GM19240 (cell line): Measurements from ENCODE around the gene KCNK4.

Experiments
- DNase-seq: peaks from one replicate; pipeline ENCODE4 v3.0.0; 2011; ENCODE audit warnings: low spot score; ENCODE audit not compliant: insufficient read length

KCNK4 gene

GRCh38 chr11:64289002-64289564 is 2.0 kb upstream of the KCNK4 start:
- no peak for DNase-seq

GRCh38 chr11:64290352-64291261 is 495 bp upstream of the KCNK4 start:
- DNase-seq: no peak

GRCh38 chr11:64291752-64292459 is 804 bp downstream of the KCNK4 start:
- DNase-seq: no peak

DNA sequence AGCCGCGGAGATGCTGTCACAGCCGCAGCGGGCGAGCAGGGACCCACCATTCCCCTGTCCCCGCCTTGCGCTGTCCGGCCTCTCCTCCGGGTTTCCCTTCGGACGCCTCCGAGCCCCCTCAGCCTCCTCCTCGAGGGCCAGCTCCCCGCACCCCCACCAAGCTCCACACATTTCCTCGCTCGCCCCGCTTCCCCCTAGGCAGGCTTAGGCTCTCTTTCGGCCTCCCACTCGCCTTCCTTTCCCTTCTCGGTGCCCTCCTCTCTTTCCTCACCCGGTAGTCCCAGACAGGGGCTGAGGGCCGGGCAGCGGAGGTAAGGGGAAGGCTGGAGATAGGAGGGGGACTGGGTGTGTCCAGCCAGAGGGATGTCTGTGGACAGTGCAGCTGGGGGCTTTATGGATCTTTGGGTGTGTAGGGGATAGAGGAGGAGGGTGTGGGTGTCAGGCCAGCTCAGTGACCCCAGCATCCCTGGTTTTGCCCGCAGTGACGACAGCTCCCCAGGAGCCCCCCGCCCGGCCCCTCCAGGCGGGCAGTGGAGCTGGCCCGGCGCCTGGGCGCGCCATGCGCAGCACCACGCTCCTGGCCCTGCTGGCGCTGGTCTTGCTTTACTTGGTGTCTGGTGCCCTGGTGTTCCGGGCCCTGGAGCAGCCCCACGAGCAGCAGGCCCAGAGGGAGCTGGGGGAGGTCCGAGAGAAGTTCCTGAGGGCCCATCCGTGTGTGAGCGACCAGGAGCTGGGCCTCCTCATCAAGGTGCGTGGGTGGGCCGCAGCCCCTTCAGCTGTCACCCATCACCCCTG is 1.6 kb downstream of the KCNK4 start:
- DNase-seq: no peak

- no peak for DNase-seq
These were observed 3.7 kb downstream of the KCNK4 start for GRCh38 chr11:64294774-64295173.

GRCh38 chr11:64295760-64296159 is 4.7 kb downstream of the KCNK4 start:
- DNase-seq: no peak

- DNase-seq: no peak
These were observed 5.1 kb downstream of the KCNK4 start for GRCh38 chr11:64296236-64296635.

DNA sequence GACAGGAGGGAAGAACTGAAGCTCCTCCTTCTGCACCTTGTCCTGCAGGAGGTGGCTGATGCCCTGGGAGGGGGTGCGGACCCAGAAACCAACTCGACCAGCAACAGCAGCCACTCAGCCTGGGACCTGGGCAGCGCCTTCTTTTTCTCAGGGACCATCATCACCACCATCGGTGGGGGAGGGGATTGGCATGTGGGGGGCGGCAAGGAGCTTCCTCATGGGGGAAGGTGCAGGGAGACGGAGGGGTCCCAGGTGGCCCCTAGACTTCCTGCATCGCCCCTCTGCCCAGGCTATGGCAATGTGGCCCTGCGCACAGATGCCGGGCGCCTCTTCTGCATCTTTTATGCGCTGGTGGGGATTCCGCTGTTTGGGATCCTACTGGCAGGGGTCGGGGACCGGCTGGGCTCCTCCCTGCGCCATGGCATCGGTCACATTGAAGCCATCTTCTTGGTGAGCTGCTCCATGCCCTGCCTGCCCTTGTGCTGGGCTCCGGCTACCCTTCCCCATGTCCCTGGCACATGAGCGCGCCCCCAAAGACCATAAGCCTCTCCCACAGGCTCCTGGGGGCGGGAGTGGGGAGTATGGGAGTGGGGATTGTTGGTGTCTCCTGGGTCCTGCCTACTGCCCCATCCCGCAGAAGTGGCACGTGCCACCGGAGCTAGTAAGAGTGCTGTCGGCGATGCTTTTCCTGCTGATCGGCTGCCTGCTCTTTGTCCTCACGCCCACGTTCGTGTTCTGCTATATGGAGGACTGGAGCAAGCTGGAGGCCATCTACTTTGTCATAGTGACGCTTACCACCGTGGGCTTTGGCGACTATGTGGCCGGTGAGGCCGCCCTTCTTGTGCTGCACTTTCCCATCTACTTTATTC is 6.0 kb downstream of the KCNK4 start:
- DNase-seq: no peak

GRCh38 chr11:64297699-64298358 is 6.7 kb downstream of the KCNK4 start:
- no peak for DNase-seq

DNA sequence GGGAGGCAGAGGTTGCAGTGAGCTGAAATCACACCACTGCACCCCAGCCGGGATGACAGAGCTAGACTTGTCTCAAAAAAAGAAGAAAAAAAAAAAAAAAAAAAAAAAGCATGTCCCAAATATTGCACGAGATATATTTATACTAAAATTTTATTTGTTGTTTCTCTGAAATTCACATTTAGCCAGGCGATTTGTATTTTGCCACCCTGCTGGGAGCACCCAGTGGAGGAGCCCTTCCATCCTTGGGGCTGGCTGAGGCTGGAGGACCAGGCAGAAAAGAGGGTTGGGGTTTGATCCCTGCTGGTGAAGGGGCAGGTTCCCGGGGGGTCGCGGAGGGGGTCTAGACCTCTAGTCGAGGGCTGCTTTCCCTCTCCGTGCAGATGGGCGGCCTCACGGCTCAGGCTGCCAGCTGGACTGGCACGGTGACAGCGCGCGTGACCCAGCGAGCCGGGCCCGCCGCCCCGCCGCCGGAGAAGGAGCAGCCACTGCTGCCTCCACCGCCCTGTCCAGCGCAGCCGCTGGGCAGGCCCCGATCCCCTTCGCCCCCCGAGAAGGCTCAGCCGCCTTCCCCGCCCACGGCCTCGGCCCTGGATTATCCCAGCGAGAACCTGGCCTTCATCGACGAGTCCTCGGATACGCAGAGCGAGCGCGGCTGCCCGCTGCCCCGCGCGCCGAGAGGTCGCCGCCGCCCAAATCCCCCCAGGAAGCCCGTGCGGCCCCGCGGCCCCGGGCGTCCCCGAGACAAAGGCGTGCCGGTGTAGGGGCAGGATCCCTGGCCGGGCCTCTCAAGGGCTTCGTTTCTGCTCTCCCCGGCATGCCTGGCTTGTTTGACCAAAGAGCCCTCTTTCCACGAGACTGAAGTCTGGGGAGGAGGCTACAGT is 8.1 kb downstream of the KCNK4 start:
- no peak for DNase-seq

GRCh38 chr11:64299847-64300648 is 8.9 kb downstream of the KCNK4 start, which contains the start of gene CATSPERZ:
TSS of gene CATSPERZ (plus strand) at chr11:64300358. CDS start at chr11:64300411, 53 bp downstream.
- DNase-seq: no peak

GRCh38 chr11:64303109-64304031 is 12.3 kb downstream of the KCNK4 start:
- no peak for DNase-seq

DNA sequence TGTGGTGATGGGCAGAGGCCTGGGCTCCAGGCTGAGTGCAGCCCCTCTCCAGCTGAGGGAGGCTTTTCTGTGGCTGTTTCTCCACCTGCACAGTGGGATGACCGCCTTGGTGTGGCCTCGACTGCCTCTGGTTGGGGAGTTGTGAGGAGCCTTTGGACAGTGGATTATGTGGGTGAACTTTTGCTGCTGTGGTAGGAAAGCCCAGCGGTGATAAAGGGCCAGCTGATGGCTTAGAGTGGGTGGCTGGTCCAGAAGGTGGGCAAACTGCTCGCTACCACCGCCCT is 12.9 kb downstream of the KCNK4 start:
- no peak for DNase-seq

- peak; percentile 93 for DNase-seq
These were observed 13.4 kb downstream of the KCNK4 start for GRCh38 chr11:64304316-64305072.

GRCh38 chr11:64305075-64305690 is 14.1 kb downstream of the KCNK4 start, which contains the start of gene ESRRA:
TSS of gene ESRRA (plus strand) at chr11:64305524. CDS start at chr11:64307180, 1,656 bp downstream.
- peak; percentile 95 for DNase-seq
